K562 (cell line): Measurements from ENCODE around the gene ARHGAP24. TPM values are rescaled to one million over a fixed set of nuclear protein-coding genes. Genes with fewer than 3 reads are reported as not detected.

Experiments used
- ATAC-seq: fragments of 200-7000 bp; cut with Tn5 transposase; 3 replicates; pipeline ENCODE4 v1.9.1; 2020; ENCODE audit warnings: moderate library complexity
- BruUV-seq: library from RNA; stranded (reverse); fragments of 400-500 nt; replicated peaks from 2 replicates; lab custom pipeline; 2021; lab: Mats Ljungman, UMichigan
- CTCF ChIA-PET: fragments of 300-600 bp; formaldehyde crosslinking; extraction: SDS; loops from one replicate; lab custom pipeline; 2021; ENCODE audit warnings: low intra/inter-chr PET ratio; lab: Yijun Ruan, JAX
- POLR2A ChIA-PET: fragments of 300-600, 350-650 bp; sonication (Branson Sonifier 250); formaldehyde crosslinking; extraction: SDS; loops from one replicate; lab custom pipeline; 2021; ENCODE audit warnings: antibody characterized with exemption, inconsistent platforms; lab: Yijun Ruan, JAX
- DNase-seq, 4 experiments: peaks; one replicate each; pipeline versions ENCODE4 v3.0.0 to v3.0.0-alpha.2; 2011 to 2018; ENCODE audit warnings: low spot score in 3 of 4, mixed read lengths in 3 of 4; ENCODE audit errors: extremely low read depth in 1 of 4
- FAIRE-seq: peaks from 2 replicates; lab custom pipeline; 2011; peaks lifted over from hg19 to GRCh38; lab: Jason Lieb, UNC
- H2AFZ ChIP-seq: 2 replicates; pipeline ENCODE4 v1.6.0; 2011; ENCODE audit warnings: low read depth, low read length, control low read depth, inconsistent platforms
- H3K27ac ChIP-seq: fragments of 200-600 bp; 3 replicates; pipeline ENCODE4 v1.8.0; 2011; ENCODE audit warnings: low read depth, mild to moderate bottlenecking, control low read depth, inconsistent platforms, low read length, moderate library complexity, mixed read lengths; ENCODE audit errors: extremely low read depth
- H3K27me3 ChIP-seq, 2 experiments: fragments of 300-600 bp in 1 of 2; 2 replicates in 1 of 2; 3 replicates in 1 of 2; pipeline versions ENCODE4 v1.6.0 to v1.8.0; 2011; ENCODE audit warnings: inconsistent platforms in 2 of 2, low read length in 2 of 2, mild to moderate bottlenecking in 1 of 2, mixed read lengths in 1 of 2, moderate library complexity in 1 of 2; ENCODE audit not compliant: control insufficient read depth in 2 of 2, insufficient read depth in 2 of 2
- H3K36me3 ChIP-seq: fragments of 300-600 bp; 3 replicates; pipeline ENCODE4 v1.8.0; 2011; ENCODE audit warnings: mild to moderate bottlenecking, low read length, inconsistent platforms; ENCODE audit not compliant: control insufficient read depth, insufficient read depth
- H3K4me1 ChIP-seq, 2 experiments: fragments of 200-600 bp in 1 of 2; replicated peaks in 1 of 2; 2 replicates in 1 of 2; 3 replicates in 1 of 2; pipeline versions ENCODE4 v1.5.1 to v1.8.0; 2011; ENCODE audit warnings: inconsistent platforms in 2 of 2, low read length in 2 of 2, mild to moderate bottlenecking in 1 of 2, mixed read lengths in 1 of 2, moderate library complexity in 1 of 2; ENCODE audit not compliant: control insufficient read depth in 2 of 2, insufficient read depth in 2 of 2
- H3K4me2 ChIP-seq: 2 replicates; pipeline ENCODE4 v1.6.1; 2011; ENCODE audit warnings: low read length, control low read depth, inconsistent platforms, mixed read lengths; ENCODE audit not compliant: insufficient read depth
- H3K4me3 ChIP-seq: fragments of 200-600 bp; sonication (generic), shearing (Covaris generic); 2 replicates; pipeline ENCODE4 v1.5.1; 2016; ENCODE audit warnings: control low read depth, inconsistent platforms
- H3K79me2 ChIP-seq: fragments of 200-600 bp; 3 replicates; pipeline ENCODE4 v1.8.0; 2011; ENCODE audit warnings: low read length, inconsistent platforms; ENCODE audit not compliant: control insufficient read depth, insufficient read depth
- H3K9ac ChIP-seq, 2 experiments: 2 replicates each; pipeline versions ENCODE4 v1.6.0 to v1.6.1; 2011; ENCODE audit warnings: low read depth in 2 of 2, low read length in 2 of 2, control low read depth in 1 of 2, inconsistent platforms in 1 of 2, mild to moderate bottlenecking in 1 of 2, mixed read lengths in 1 of 2; ENCODE audit not compliant: insufficient read depth in 1 of 2
- H3K9me1 ChIP-seq: one replicate; pipeline ENCODE4 v1.6.0; 2011; ENCODE audit warnings: inconsistent platforms, mild to moderate bottlenecking, low read length, moderate library complexity; ENCODE audit not compliant: control insufficient read depth, insufficient read depth
- H3K9me3 ChIP-seq: replicated peaks from 2 replicates; pipeline ENCODE4 v1.5.1; 2011; ENCODE audit warnings: low read depth, low read length, inconsistent platforms; ENCODE audit not compliant: control insufficient read depth, insufficient read depth
- H4K20me1 ChIP-seq: replicated peaks from 2 replicates; pipeline ENCODE4 v1.6.1; 2011; ENCODE audit warnings: low read length, inconsistent platforms, mixed read lengths; ENCODE audit not compliant: control insufficient read depth, insufficient read depth
- CEBPZ ChIP-seq: fragments of 150-350 bp; IDR thresholded peaks from 2 replicates; pipeline ENCODE4 v1.6.1; 2014; ENCODE audit warnings: low read depth, mild to moderate bottlenecking, low read length, borderline replicate concordance
- E2F5 ChIP-seq: sonication (generic); formaldehyde crosslinking; IDR thresholded peaks from 2 replicates; pipeline ENCODE4 v1.8.0; 2022; ENCODE audit warnings: mild to moderate bottlenecking, missing genetic modification reagents
- EZH2 ChIP-seq: IDR thresholded peaks from 2 replicates; pipeline ENCODE4 v1.6.1; 2012; ENCODE audit warnings: low read depth, mild to moderate bottlenecking, inconsistent platforms, low read length, borderline replicate concordance
- GTF2A2 ChIP-seq: IDR thresholded peaks from 2 replicates; pipeline ENCODE4 v1.6.1; 2016; ENCODE audit warnings: mild to moderate bottlenecking, missing genetic modification characterization, missing compliant biosample characterization
- MBD2 ChIP-seq: sonication (generic); IDR thresholded peaks from 2 replicates; pipeline ENCODE4 v1.6.1; 2016; ENCODE audit warnings: low read depth, borderline replicate concordance
- RBM22 ChIP-seq: fragments of 200-400 bp; formaldehyde crosslinking; IDR thresholded peaks from 2 replicates; pipeline ENCODE4 v1.6.1; 2018; ENCODE audit warnings: low read length, low read depth; ENCODE audit not compliant: poor library complexity, severe bottlenecking
- RREB1 ChIP-seq: fragments of 250-450 bp; sonication (Bioruptor Pico); IDR thresholded peaks from 2 replicates; pipeline ENCODE4 v1.4.0; 2020
- STAT5A ChIP-seq: IDR thresholded peaks from 2 replicates; pipeline ENCODE4 v1.6.1; 2012; ENCODE audit warnings: low read length, inconsistent platforms, borderline replicate concordance
- TEAD1 ChIP-seq, 2 experiments: fragments of 450-650 bp in 1 of 2; sonication (generic) in 1 of 2; formaldehyde crosslinking; IDR thresholded peaks; 2 replicates each; pipeline versions ENCODE4 v1.4.0 to v1.8.0; 2020 to 2022; ENCODE audit warnings: mild to moderate bottlenecking in 2 of 2, missing genetic modification reagents in 1 of 2
- ZFP1 ChIP-seq: fragments of 450-650 bp; formaldehyde crosslinking; IDR thresholded peaks from 2 replicates; pipeline ENCODE4 v1.4.0; 2020; ENCODE audit warnings: mild to moderate bottlenecking, mixed read lengths
- ZNF184 ChIP-seq: sonication (generic); formaldehyde crosslinking; IDR thresholded peaks from 2 replicates; pipeline ENCODE4 v1.5.0; 2020; ENCODE audit warnings: missing genetic modification reagents
- WGBS: fragments of 100-300 bp; shearing (Covaris generic); methylation state at CpG from one replicate; pipeline ENCODE4 v1.1.6; 2016; ENCODE audit warnings: low coverage, mixed read lengths; ENCODE audit not compliant: insufficient coverage; ENCODE audit errors: missing lambda C conversion rate; 5-methylcytosine and 5-hydroxymethylcytosine counted together
- in situ Hi-C: fragments of 300-500 bp; cut with MboI; formaldehyde crosslinking; loops from 4 replicates; pipeline ENCODE4 v1.15.0; 2018; ENCODE audit warnings: inconsistent platforms, mixed read lengths
- intact Hi-C: fragments of 100-400 bp; cut with micrococcal nuclease; formaldehyde crosslinking; loops from 2 replicates; pipeline ENCODE4 v1.14.2; 2022
- polyA plus RNA-seq, 8 experiments: library from polyadenylated mRNA; depleted of rRNA in 4 of 8; stranded (reverse) in 5 of 8; unstranded in 3 of 8; fragments of >200 nt; fragmentation: Nextera tagmentation in 2 of 8; fragmentation: Illumina TruSeq in 1 of 8; extraction: Ambion mirVana in 2 of 8; extraction: Trizol in 1 of 8; gene quantifications; 2 replicates each; pipeline versions ENCODE4 v1.2.1 to v1.2.3, GENCODE V29; 2011 to 2014; ENCODE audit warnings: inconsistent platforms in 1 of 8, missing spikeins in 1 of 8
- total RNA-seq, 7 experiments: library from RNA; depleted of rRNA in 6 of 7; stranded (reverse); fragments of >200 nt in 6 of 7; fragmentation: Illumina TruSeq in 2 of 7; extraction: Trizol in 2 of 7; gene quantifications; 2 replicates each; pipeline versions ENCODE4 v1.2.1 to v1.2.3, GENCODE V29; 2011 to 2021; ENCODE audit warnings: low replicate concordance in 1 of 7

Gene ARHGAP24
- total and polyA plus RNA-seq, 9 of the 15 experiments (the other 6 are each of a cell fraction or from before 2014, with no cell fraction given), result 8.0 to 22.6 (median 14.0) TPM

GRCh38 chr4:86050496-86050895 is 575.5 kb downstream of the ARHGAP24 start:
- ATAC-seq, result no peak
- in situ Hi-C loops, result no loop called here
- Histone ChIP-seq H4K20me1 (no peaks in the 10 kb centered on the region), H3K79me2 (no peaks in the 10 kb centered on the region), H3K4me2 (no peak overlapping the region), H3K9ac (no peak overlapping the region), H3K9me1 (no peaks in the 10 kb centered on the region), H3K9me3 (no peaks in the 10 kb centered on the region), H2AFZ (no peak overlapping the region), H3K36me3 (no peaks in the 10 kb centered on the region), H3K4me3 (no peak overlapping the region), H3K4me1 (no peaks in the 10 kb centered on the region), H3K27me3 (no peaks in the 10 kb centered on the region), H3K27ac (no peak overlapping the region)
- CTCF ChIA-PET, result no interaction called here
- intact Hi-C loops, result no loop called here
- TF ChIP-seq TEAD1 (CRISPR knock-in tag; IDR thresholded peaks at IDR 0.05) (no peak), GTF2A2 (tag) (no peak), ZFP1 (CRISPR knock-in tag) (no peak), RREB1 (CRISPR knock-in tag) (no peak), CEBPZ (no peak), ZNF184 (CRISPR knock-in tag) (no peak), RBM22 (no peak), STAT5A (no peak), E2F5 (no peak), MBD2 (no peak), EZH2 (no peak)
- BruUV-seq, result no TSS peak
- POLR2A ChIA-PET, result no interaction called here
- FAIRE-seq, result no peak
- DNase-seq, result no peak
- WGBS, result 8% methylated on average over 1 of the region's 1 CpG
